ENCODE data around the gene GOLIM4. TPM values are rescaled to one million over a fixed set of nuclear protein-coding genes. Genes with fewer than 3 reads are reported as not detected.
"Not testable (repeated sequence)": the region's sequence is repeated elsewhere in the genome, so short reads cannot be mapped to it uniquely, and the experiment has no call there.

Gene GOLIM4
- total RNA-seq, 1 experiment from 2014 or later = 17.4 TPM

GRCh38 chr3:168061332-168061996, 34.3 kb downstream of the GOLIM4 start:
- peaks cover 5% of the 10 kb centered on the region for H3K4me1 Mint-ChIP-seq (ENCODE audit: low read depth, unreplicated experiment)
- ChIA-PET POLR2A (no interaction called here), CTCF (no interaction called here)
- no peaks in the 10 kb centered on the region for H3K27me3 Mint-ChIP-seq (ENCODE audit: insufficient read depth, unreplicated experiment)
- peaks cover 11% of the 10 kb centered on the region for H3K4me1 ChIP-seq
- no peaks in the 10 kb centered on the region for H3K27me3 ChIP-seq (replicated peaks; ENCODE audit: control insufficient read depth, insufficient read depth, low read length)
- H3K4me3 ChIP-seq (ENCODE audit: low read depth, low read length) = no peak overlapping the region
- no peaks in the 10 kb centered on the region for H3K36me3 ChIP-seq (ENCODE audit: control insufficient read depth, insufficient read depth, low read length)
- TF ChIP-seq CTCF (IDR thresholded peaks at IDR 0.05; ENCODE audit: insufficient read depth in 1 of 2, low read depth in 1 of 2, low read length in 1 of 2, severe bottlenecking in 1 of 2, unreplicated experiment in 1 of 2) = peak in 1 of 2 experiments; percentile 3
- H3K27ac Mint-ChIP-seq (ENCODE audit: unreplicated experiment) = no peak overlapping the region
- H3K4me3 Mint-ChIP-seq (ENCODE audit: unreplicated experiment) = no peak overlapping the region
- H3K36me3 Mint-ChIP-seq (ENCODE audit: insufficient read depth, unreplicated experiment) = no peaks in the 10 kb centered on the region
- BruUV-seq (replicated peaks) = no TSS peak
- DNase-seq = peak in 1 of 2 experiments; percentile 8
- no peaks in the 10 kb centered on the region for H3K9me3 Mint-ChIP-seq (ENCODE audit: unreplicated experiment)
- intact Hi-C loops (cut with micrococcal nuclease; ENCODE audit: unreplicated experiment) = no loop called here
- peaks cover 4% of the 10 kb centered on the region; the same call in 1 of the 2 replicates for H3K9me3 ChIP-seq

- H3K9me3 ChIP-seq = peaks cover 9% of the 10 kb centered on the region
- Mint-ChIP-seq H3K27me3 (ENCODE audit: insufficient read depth, unreplicated experiment) (no peaks in the 10 kb centered on the region), H3K36me3 (ENCODE audit: insufficient read depth, unreplicated experiment) (no peaks in the 10 kb centered on the region), H3K9me3 (ENCODE audit: unreplicated experiment) (no peaks in the 10 kb centered on the region), H3K27ac (ENCODE audit: unreplicated experiment) (no peak overlapping the region), H3K4me1 (ENCODE audit: low read depth, unreplicated experiment) (peaks cover 5% of the 10 kb centered on the region), H3K4me3 (ENCODE audit: unreplicated experiment) (no peak overlapping the region)
- H3K36me3 ChIP-seq (ENCODE audit: control insufficient read depth, insufficient read depth, low read length) = no peaks in the 10 kb centered on the region
- no TSS peak for BruUV-seq (replicated peaks)
- H3K27me3 ChIP-seq (replicated peaks; ENCODE audit: control insufficient read depth, insufficient read depth, low read length) = no peaks in the 10 kb centered on the region
- POLR2A ChIA-PET = no interaction called here
- peaks cover 17% of the 10 kb centered on the region for H3K4me1 ChIP-seq
- intact Hi-C loops (cut with micrococcal nuclease; ENCODE audit: unreplicated experiment) = no loop called here
- no peak for TF ChIP-seq CTCF (IDR thresholded peaks at IDR 0.05; ENCODE audit: insufficient read depth in 1 of 2, low read depth in 1 of 2, low read length in 1 of 2, severe bottlenecking in 1 of 2, unreplicated experiment in 1 of 2)
- DNase-seq = no peak
- no peak overlapping the region for H3K4me3 ChIP-seq (ENCODE audit: low read depth, low read length)
- CTCF ChIA-PET = no interaction called here
These were observed 35.4 kb downstream of the GOLIM4 start for GRCh38 chr3:168060317-168060716.

GRCh38 chr3:168058481-168058880, 37.2 kb downstream of the GOLIM4 start:
- POLR2A ChIA-PET = no interaction called here
- Mint-ChIP-seq H3K4me1 (ENCODE audit: low read depth, unreplicated experiment) (peaks cover 5% of the 10 kb centered on the region), H3K36me3 (ENCODE audit: insufficient read depth, unreplicated experiment) (no peaks in the 10 kb centered on the region), H3K27me3 (ENCODE audit: insufficient read depth, unreplicated experiment) (no peaks in the 10 kb centered on the region), H3K4me3 (ENCODE audit: unreplicated experiment) (no peak overlapping the region), H3K27ac (ENCODE audit: unreplicated experiment) (no peak overlapping the region), H3K9me3 (ENCODE audit: unreplicated experiment) (no peaks in the 10 kb centered on the region)
- Histone ChIP-seq H3K4me1 (peaks cover 17% of the 10 kb centered on the region), H3K36me3 (ENCODE audit: control insufficient read depth, insufficient read depth, low read length) (no peaks in the 10 kb centered on the region), H3K27me3 (replicated peaks; ENCODE audit: control insufficient read depth, insufficient read depth, low read length) (no peaks in the 10 kb centered on the region), H3K4me3 (ENCODE audit: low read depth, low read length) (no peak overlapping the region), H3K9me3 (peaks cover 9% of the 10 kb centered on the region)
- DNase-seq = no peak
- intact Hi-C loops (cut with micrococcal nuclease; ENCODE audit: unreplicated experiment) = no loop called here
- CTCF ChIA-PET = no interaction called here
- TF ChIP-seq CTCF (IDR thresholded peaks at IDR 0.05; ENCODE audit: insufficient read depth in 1 of 2, low read depth in 1 of 2, low read length in 1 of 2, severe bottlenecking in 1 of 2, unreplicated experiment in 1 of 2) = no peak
- BruUV-seq (replicated peaks) = no TSS peak

GRCh38 chr3:168056398-168057230, 39.1 kb downstream of the GOLIM4 start:
- CTCF ChIA-PET; H3K36me3 ChIP-seq (ENCODE audit: control insufficient read depth, insufficient read depth, low read length); H3K9me3 ChIP-seq; H3K9me3 Mint-ChIP-seq (ENCODE audit: unreplicated experiment); H3K4me1 Mint-ChIP-seq (ENCODE audit: low read depth, unreplicated experiment); POLR2A ChIA-PET; H3K36me3 Mint-ChIP-seq (ENCODE audit: insufficient read depth, unreplicated experiment); H3K4me3 ChIP-seq (ENCODE audit: low read depth, low read length); H3K4me3 Mint-ChIP-seq (ENCODE audit: unreplicated experiment); H3K27me3 Mint-ChIP-seq (ENCODE audit: insufficient read depth, unreplicated experiment); H3K27me3 ChIP-seq (replicated peaks; ENCODE audit: control insufficient read depth, insufficient read depth, low read length); BruUV-seq (replicated peaks): not testable (repeated sequence)
- intact Hi-C loops (cut with micrococcal nuclease; ENCODE audit: unreplicated experiment) = loop anchor here (1.0 kb wide), 1 partner anchor 35 kb away; no protein-coding TSS in a partner anchor
- peak; percentile 33 to 46 for DNase-seq
- peaks cover 13% of the 10 kb centered on the region for H3K4me1 ChIP-seq
- peak overlapping the region; percentile 24 for H3K27ac Mint-ChIP-seq (ENCODE audit: unreplicated experiment)
